Diencephalon (tissue), 1 donor: ENCODE data around the gene GOLGA8B. TPM values are rescaled to one million over a fixed set of nuclear protein-coding genes. Genes with fewer than 3 reads are reported as not detected.

Source experiments
- small RNA-seq: library from RNA; depleted of rRNA; stranded (forward); fragments of <200 nt; gene quantifications from one replicate; pipeline ENCODE3, GENCODE V24; 2014
- total RNA-seq: library from RNA; depleted of rRNA; stranded (reverse); fragments of >200 nt; gene quantifications from one replicate; pipeline ENCODE4 v1.2.3, GENCODE V29; 2014

GOLGA8B gene, protein sequence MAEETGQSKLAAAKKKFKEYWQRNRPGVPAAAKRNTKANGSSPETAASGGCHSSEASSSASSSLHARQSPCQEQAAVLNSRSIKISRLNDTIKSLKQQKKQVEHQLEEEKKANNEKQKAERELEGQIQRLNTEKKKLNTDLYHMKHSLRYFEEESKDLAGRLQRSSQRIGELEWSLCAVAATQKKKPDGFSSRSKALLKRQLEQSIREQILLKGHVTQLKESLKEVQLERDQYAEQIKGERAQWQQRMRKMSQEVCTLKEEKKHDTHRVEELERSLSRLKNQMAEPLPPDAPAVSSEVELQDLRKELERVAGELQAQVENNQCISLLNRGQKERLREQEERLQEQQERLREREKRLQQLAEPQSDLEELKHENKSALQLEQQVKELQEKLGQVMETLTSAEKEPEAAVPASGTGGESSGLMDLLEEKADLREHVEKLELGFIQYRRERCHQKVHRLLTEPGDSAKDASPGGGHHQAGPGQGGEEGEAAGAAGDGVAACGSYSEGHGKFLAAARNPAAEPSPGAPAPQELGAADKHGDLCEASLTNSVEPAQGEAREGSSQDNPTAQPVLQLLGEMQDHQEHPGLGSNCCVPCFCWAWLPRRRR
- 46.4 TPM for total RNA-seq

DNA sequence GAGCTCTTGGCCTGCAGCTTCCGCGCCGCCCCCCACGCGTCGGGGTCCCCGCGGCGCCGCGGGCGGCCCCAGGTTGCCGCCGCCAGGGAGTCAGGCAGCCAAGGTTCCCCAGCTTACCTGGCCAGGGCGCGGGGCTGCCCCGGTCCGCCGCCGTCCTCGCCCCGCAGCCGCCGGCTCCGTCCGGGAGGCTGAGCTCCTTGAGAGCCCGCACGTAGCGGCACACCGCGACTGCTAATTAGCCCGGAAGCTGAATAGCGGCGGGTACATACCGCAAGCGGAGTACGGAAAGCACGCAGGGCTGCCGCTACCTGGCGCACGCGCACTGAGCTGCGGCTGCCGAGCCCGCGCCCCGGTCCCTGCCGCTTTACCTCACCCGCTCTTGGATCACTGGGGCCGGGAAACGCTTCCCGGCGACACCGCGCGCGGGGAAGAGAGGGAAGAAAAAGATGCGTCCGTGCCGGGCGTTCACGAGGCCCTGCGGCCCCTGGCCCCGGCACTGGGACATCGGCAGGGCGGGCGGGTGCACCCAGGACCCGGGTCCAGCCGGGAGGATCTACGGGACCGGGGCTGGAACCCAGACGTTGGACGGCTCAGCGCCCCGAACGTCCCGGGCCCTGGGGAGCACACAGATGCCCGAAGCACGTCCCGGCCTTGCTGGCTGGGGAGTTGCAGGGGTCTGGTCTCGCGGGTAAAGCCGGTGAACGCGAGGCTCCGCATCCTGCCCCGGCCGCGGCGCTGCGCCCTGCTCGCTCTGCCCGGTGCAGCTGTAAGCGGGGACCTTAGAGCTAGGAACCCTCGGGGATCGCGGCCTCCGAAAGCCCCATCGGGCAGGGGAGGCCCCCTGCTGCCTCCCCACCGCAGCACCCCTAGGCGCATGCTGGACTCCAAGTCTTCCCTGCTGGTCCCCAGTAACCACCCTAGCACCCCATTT is at the start of gene GOLGA8B:
Gene GOLGA8B (minus strand): TSS at position 253 of the 931 bp plus-strand sequence. CDS start 47,739 bp downstream, outside the sequence.

Small RNA genes within 50 kb of the gene (small RNA-seq; reads per million reads assigned to genes)
- not detected for gene RF00425

Other genes with a start within 250 kb of the GOLGA8B start
- gene SLC12A6, start 245.9 kb downstream of the GOLGA8B start, total RNA-seq, result 37.1 TPM
- 107 TPM for gene NOP10, start 240.5 kb downstream of the GOLGA8B start, total RNA-seq
- gene NUTM1, start 240.3 kb downstream of the GOLGA8B start, total RNA-seq, result not detected
- 23.3 TPM for gene LPCAT4, start 216.5 kb downstream of the GOLGA8B start, total RNA-seq
- gene GOLGA8A, start 145.8 kb downstream of the GOLGA8B start, total RNA-seq, result 40.8 TPM
- 21.9 TPM for gene GJD2, start 171.3 kb upstream of the GOLGA8B start, total RNA-seq
- 1.8 TPM for gene ACTC1, start 211.9 kb upstream of the GOLGA8B start, total RNA-seq